Urothelium cell line (cell line): ENCODE measurements around the gene CSF1.

Source experiments
- DNase-seq: peaks from one replicate; pipeline ENCODE4 v3.0.0; 2011; ENCODE audit warnings: low spot score, mixed read lengths
- FAIRE-seq: peaks from 2 replicates; lab custom pipeline; 2011; peaks lifted over from hg19 to GRCh38; lab: Jason Lieb, UNC

CSF1 gene

GRCh38 chr1:109882288-109883245 lies 28.1 kb upstream of the CSF1 start:
- DNase-seq (no peak), FAIRE-seq (no peak)

GRCh38 chr1:109883248-109883955 lies 27.2 kb upstream of the CSF1 start:
- FAIRE-seq (no peak), DNase-seq (no peak)

- no peak for FAIRE-seq
- no peak for DNase-seq
Measured at GRCh38 chr1:109884242-109884891, 26.3 kb upstream of the CSF1 start.

GRCh38 chr1:109885589-109885988 lies 25.1 kb upstream of the CSF1 start:
- FAIRE-seq (no peak), DNase-seq (no peak)

GRCh38 chr1:109886827-109887226 lies 23.8 kb upstream of the CSF1 start:
- no peak for DNase-seq
- no peak for FAIRE-seq

GRCh38 chr1:109887271-109887670 lies 23.4 kb upstream of the CSF1 start:
- DNase-seq, result no peak
- no peak for FAIRE-seq

GRCh38 chr1:109887884-109888283 lies 22.8 kb upstream of the CSF1 start:
- DNase-seq, result no peak

GRCh38 chr1:109889094-109889493 lies 21.6 kb upstream of the CSF1 start:
- FAIRE-seq (no peak), DNase-seq (no peak)

More at GRCh38 chr1:109887884-109888283, 22.8 kb upstream of the CSF1 start:
- no peak for FAIRE-seq

GRCh38 chr1:109890115-109890953 lies 20.3 kb upstream of the CSF1 start:
- FAIRE-seq (no peak), DNase-seq (no peak)

GRCh38 chr1:109891930-109892329 lies 18.7 kb upstream of the CSF1 start:
- no peak for DNase-seq
- FAIRE-seq, result no peak

- FAIRE-seq, result no peak
Measured at GRCh38 chr1:109892561-109893368, 17.9 kb upstream of the CSF1 start.

GRCh38 chr1:109893532-109894171 lies 17.0 kb upstream of the CSF1 start:
- no peak for FAIRE-seq
- DNase-seq, result no peak

More at GRCh38 chr1:109892561-109893368, 17.9 kb upstream of the CSF1 start:
- DNase-seq, result no peak

- FAIRE-seq (no peak), DNase-seq (no peak)
Measured at GRCh38 chr1:109894823-109895719, 15.6 kb upstream of the CSF1 start.

- peak; percentile 79 for DNase-seq
- no peak for FAIRE-seq
Measured at GRCh38 chr1:109895720-109896504, 14.7 kb upstream of the CSF1 start.

- FAIRE-seq (no peak), DNase-seq (no peak)
Measured at GRCh38 chr1:109896681-109897080, 14.0 kb upstream of the CSF1 start.

GRCh38 chr1:109897259-109897955 lies 13.2 kb upstream of the CSF1 start:
- DNase-seq, result no peak
- FAIRE-seq, result no peak

- FAIRE-seq (no peak), DNase-seq (no peak)
Measured at GRCh38 chr1:109898842-109899241, 11.8 kb upstream of the CSF1 start.
